HCT116 (cell line): ENCODE measurements around the gene DNAL4. TPM values are rescaled to one million over a fixed set of nuclear protein-coding genes. Genes with fewer than 3 reads are reported as not detected.

Source experiments
- ATAC-seq: fragments of 200-7000 bp; cut with Tn5 transposase; 2 replicates; pipeline ENCODE4 v1.9.1; 2020; ENCODE audit warnings: mild to moderate bottlenecking, moderate library complexity
- BruUV-seq: library from RNA; stranded (reverse); fragments of 400-500 nt; replicated peaks from 2 replicates; lab custom pipeline; 2021; lab: Mats Ljungman, UMichigan
- CTCF ChIA-PET: fragments of 300-600 bp; sonication (Branson Sonifier 250); formaldehyde crosslinking; loops from one replicate; lab custom pipeline; 2021; ENCODE audit warnings: antibody characterized with exemption; lab: Charles Lee
- POLR2A ChIA-PET: fragments of 300-600, 350-600 bp; sonication (Branson Sonifier 250); formaldehyde crosslinking; loops from one replicate; lab custom pipeline; 2021; ENCODE audit warnings: antibody characterized with exemption; lab: Charles Lee
- RAD21 ChIA-PET, 2 experiments: fragments of 300-600 bp; sonication (Branson Sonifier 250); formaldehyde crosslinking; loops; one replicate each; lab custom pipeline; 2023; ENCODE audit warnings: low total read pairs in 2 of 2; ENCODE audit not compliant: uncharacterized antibody in 2 of 2, unreplicated experiment in 2 of 2, low non-redundant PET in 1 of 2; lab: Charles Lee
- DNase-seq: peaks from one replicate; pipeline ENCODE4 v3.0.0-alpha.2; 2010; ENCODE audit warnings: low read depth, low spot score
- H2AFZ ChIP-seq: fragments of 200-600 bp; shearing (Covaris generic), sonication (generic); 2 replicates; pipeline ENCODE4 v1.6.1; 2017; ENCODE audit warnings: low read depth, mixed run types, mixed read lengths, antibody characterized with exemption, low read length; ENCODE audit not compliant: poor library complexity, severe bottlenecking
- H3K27ac ChIP-seq: 2 replicates; pipeline ENCODE4 v1.5.1; 2012; ENCODE audit warnings: low read depth, low read length
- H3K27me3 ChIP-seq: fragments of 200-600 bp; sonication (generic); 2 replicates; pipeline ENCODE4 v1.6.1; 2016; ENCODE audit warnings: mixed run types, low read length, mixed read lengths; ENCODE audit not compliant: insufficient read depth
- H3K36me3 ChIP-seq, 2 experiments: fragments of 200-500 bp in 1 of 2; fragments of 200-600 bp in 1 of 2; sonication (Bioruptor generic) in 1 of 2; sonication (generic) in 1 of 2; 2 replicates each; pipeline versions ENCODE4 v1.5.1 to v1.6.1; 2014 to 2016; ENCODE audit warnings: low read length in 2 of 2, inconsistent platforms in 1 of 2, mixed read lengths in 1 of 2, mixed run types in 1 of 2; ENCODE audit not compliant: insufficient read depth in 2 of 2, control insufficient read depth in 1 of 2
- H3K4me1 ChIP-seq, 2 experiments: fragments of 200-600 bp in 1 of 2; sonication (generic) in 1 of 2; 2 replicates each; pipeline versions ENCODE4 v1.5.1 to v1.6.1; 2012 to 2017; ENCODE audit warnings: low read length in 2 of 2, inconsistent platforms in 1 of 2, mild to moderate bottlenecking in 1 of 2, mixed read lengths in 1 of 2, mixed run types in 1 of 2, moderate library complexity in 1 of 2; ENCODE audit not compliant: insufficient read depth in 2 of 2, control insufficient read depth in 1 of 2
- H3K4me2 ChIP-seq: fragments of 200-600 bp; sonication (generic); 2 replicates; pipeline ENCODE4 v1.6.1; 2017; ENCODE audit warnings: mixed run types, low read length, mixed read lengths
- H3K4me3 ChIP-seq, 2 experiments: fragments of 200-600 bp in 1 of 2; sonication (generic) in 1 of 2; replicated peaks in 1 of 2; 2 replicates each; pipeline ENCODE4 v1.5.1; 2011 to 2016; ENCODE audit warnings: low read length in 2 of 2, control low read depth in 1 of 2, low read depth in 1 of 2, mild to moderate bottlenecking in 1 of 2, mixed read lengths in 1 of 2, mixed run types in 1 of 2
- H3K79me2 ChIP-seq: fragments of 200-600 bp; sonication (generic); 2 replicates; pipeline ENCODE4 v1.6.1; 2017; ENCODE audit warnings: mild to moderate bottlenecking, mixed run types, low read length, moderate library complexity, mixed read lengths; ENCODE audit not compliant: insufficient read depth
- H3K9ac ChIP-seq: fragments of 200-600 bp; sonication (generic); 2 replicates; pipeline ENCODE4 v1.6.1; 2016; ENCODE audit warnings: low read length, mixed read lengths
- H3K9me2 ChIP-seq: fragments of 200-600 bp; sonication (generic), shearing (Covaris generic); 2 replicates; pipeline ENCODE4 v1.6.1; 2017; ENCODE audit warnings: mixed run types, mild to moderate bottlenecking, moderate library complexity; ENCODE audit not compliant: insufficient read depth
- H3K9me3 ChIP-seq, 2 experiments: fragments of 200-500 bp in 1 of 2; fragments of 200-600 bp in 1 of 2; sonication (Bioruptor generic) in 1 of 2; sonication (generic) in 1 of 2; 2 replicates each; pipeline ENCODE4 v1.6.1; 2014 to 2017; ENCODE audit warnings: low read length in 2 of 2, mixed read lengths in 2 of 2, inconsistent platforms in 1 of 2, low read depth in 1 of 2, mild to moderate bottlenecking in 1 of 2, mixed run types in 1 of 2, moderate library complexity in 1 of 2; ENCODE audit not compliant: control insufficient read depth in 1 of 2, insufficient read depth in 1 of 2
- H4K20me1 ChIP-seq: fragments of 200-600 bp; sonication (generic), shearing (Covaris generic); 2 replicates; pipeline ENCODE4 v1.6.1; 2017; ENCODE audit warnings: mixed run types, mild to moderate bottlenecking, moderate library complexity; ENCODE audit not compliant: insufficient read depth
- CEBPB ChIP-seq: IDR thresholded peaks from 2 replicates; pipeline ENCODE4 v1.6.1; 2012; ENCODE audit warnings: low read depth
- EGR1 ChIP-seq: IDR thresholded peaks from 2 replicates; pipeline ENCODE4 v1.6.1; 2012; ENCODE audit warnings: low read depth
- ELF1 ChIP-seq: IDR thresholded peaks from 2 replicates; pipeline ENCODE4 v1.6.1; 2012; ENCODE audit warnings: low read depth, borderline replicate concordance
- EZH2phosphoT487 ChIP-seq: fragments of 200-600 bp; IDR thresholded peaks from 2 replicates; pipeline ENCODE4 v1.6.1; 2018; ENCODE audit warnings: antibody characterized with exemption, borderline replicate concordance
- MAX ChIP-seq: IDR thresholded peaks from 2 replicates; pipeline ENCODE4 v1.6.1; 2012
- POLR2A ChIP-seq: IDR thresholded peaks from 2 replicates; pipeline ENCODE4 v1.7.0; 2011; ENCODE audit warnings: borderline replicate concordance; ENCODE audit not compliant: insufficient read depth, insufficient read length; ENCODE audit errors: extremely low read depth
- POLR2AphosphoS5 ChIP-seq: IDR thresholded peaks from 2 replicates; pipeline ENCODE4 v1.6.1; 2011; ENCODE audit warnings: mild to moderate bottlenecking, low read depth, low read length, moderate library complexity
- RAD21 ChIP-seq: IDR thresholded peaks from 2 replicates; pipeline ENCODE4 v1.6.1; 2012; ENCODE audit warnings: low read depth, mild to moderate bottlenecking
- SIN3A ChIP-seq: IDR thresholded peaks from 2 replicates; pipeline ENCODE4 v1.6.1; 2012; ENCODE audit warnings: low read depth
- SP1 ChIP-seq: IDR thresholded peaks from 2 replicates; pipeline ENCODE4 v1.6.1; 2012; ENCODE audit warnings: low read depth
- SRF ChIP-seq: IDR thresholded peaks from 2 replicates; pipeline ENCODE4 v1.6.1; 2012; ENCODE audit warnings: low read depth
- YY1 ChIP-seq: IDR thresholded peaks from 2 replicates; pipeline ENCODE4 v1.6.1; 2011; ENCODE audit warnings: low read length, low read depth, moderate library complexity, mild to moderate bottlenecking; ENCODE audit not compliant: insufficient replicate concordance; ENCODE audit errors: extremely low read depth
- ZBTB33 ChIP-seq: IDR thresholded peaks from 2 replicates; pipeline ENCODE4 v1.6.1; 2011; ENCODE audit warnings: mild to moderate bottlenecking, low read length, moderate library complexity; ENCODE audit not compliant: insufficient replicate concordance; ENCODE audit errors: extremely low read depth
- intact Hi-C: fragments of 100-400 bp; cut with micrococcal nuclease; formaldehyde crosslinking; loops from 2 replicates; pipeline ENCODE4 v1.10.0; 2022
- total RNA-seq: library from RNA; stranded (reverse); gene quantifications from one replicate; pipeline ENCODE4 v1.2.1, GENCODE V29; 2021; ENCODE audit not compliant: unreplicated experiment

DNAL4 gene
- total RNA-seq, 1 experiment from 2014 or later: 18.3 TPM

DNA sequence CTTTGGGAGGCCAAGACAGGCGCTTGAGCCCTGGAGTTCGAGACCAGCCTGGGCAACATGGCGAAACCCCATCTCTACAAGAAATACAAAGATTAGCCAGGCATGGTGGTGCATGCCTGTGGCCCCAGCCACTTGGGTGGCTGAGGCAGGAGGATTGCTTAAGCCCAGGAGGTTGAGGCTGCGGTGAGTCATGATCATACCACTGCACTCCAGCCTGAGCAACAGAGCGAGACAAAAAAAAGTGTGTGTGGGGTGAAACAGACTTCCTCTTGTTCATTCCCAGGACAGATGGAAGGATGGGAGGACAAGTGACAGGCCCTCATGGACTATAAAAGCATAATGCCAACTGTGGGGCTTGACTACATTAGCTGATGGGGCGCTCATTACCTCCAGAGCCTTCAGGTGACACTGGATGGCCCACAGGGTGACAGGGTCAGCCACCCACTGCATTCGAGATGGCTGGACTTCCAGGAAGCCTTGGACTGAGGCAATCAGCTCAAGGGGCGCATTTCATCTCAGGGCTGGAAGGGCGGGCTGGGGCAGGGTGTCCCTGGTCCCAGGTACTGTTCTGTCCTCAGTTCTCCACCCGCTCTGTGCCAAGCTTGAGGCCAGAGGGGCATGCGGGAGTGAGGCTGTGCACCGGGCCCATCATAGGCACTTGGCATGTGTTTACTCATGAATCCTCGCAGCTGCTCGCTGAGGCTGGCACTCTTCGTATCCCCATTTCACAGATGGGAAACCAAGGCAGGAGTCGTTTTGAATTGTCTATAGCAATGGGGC lies 37.4 kb upstream of the DNAL4 start:
- H2AFZ ChIP-seq: no peak overlapping the region
- no peak for TF ChIP-seq EZH2phosphoT487
- TF ChIP-seq RAD21: no peak
- TF ChIP-seq ELF1: no peak
- TF ChIP-seq ZBTB33: no peak
- no peak for TF ChIP-seq EGR1
- TF ChIP-seq MAX: no peak
- TF ChIP-seq POLR2A: no peak
- peak; percentile 78; the same call in 1 of the 2 replicates for TF ChIP-seq CEBPB
- no peaks in the 10 kb centered on the region for H3K27me3 ChIP-seq
- ATAC-seq (peak; percentile 65), DNase-seq (no peak)
- no TSS peak for BruUV-seq
- H3K4me1 ChIP-seq: peaks cover 10 to 26% of the 10 kb centered on the region in 2 experiments
- no peak overlapping the region for H3K27ac ChIP-seq
- H3K9me3 ChIP-seq: no peaks in the 10 kb centered on the region
- ChIA-PET POLR2A (no interaction called here), RAD21 (no interaction called here), CTCF (no interaction called here)
- no peaks in the 10 kb centered on the region for H3K36me3 ChIP-seq
- intact Hi-C loops: no loop called here
- H3K4me2 ChIP-seq: peak overlapping the region; percentile 50
- no peak overlapping the region for H3K4me3 ChIP-seq
- no peaks in the 10 kb centered on the region for H3K79me2 ChIP-seq
- no peak overlapping the region for H3K9ac ChIP-seq
- H4K20me1 ChIP-seq: no peaks in the 10 kb centered on the region
- H3K9me2 ChIP-seq: no peaks in the 10 kb centered on the region

GRCh38 chr22:38830845-38831108 lies 36.8 kb upstream of the DNAL4 start:
- ChIA-PET CTCF (no interaction called here), RAD21 (no interaction called here), POLR2A (no interaction called here)
- Histone ChIP-seq H3K27ac (no peak overlapping the region), H3K79me2 (no peaks in the 10 kb centered on the region), H3K9me3 (no peaks in the 10 kb centered on the region), H3K4me2 (peak overlapping the region; percentile 50; the same call in 1 of the 2 replicates), H2AFZ (no peak overlapping the region), H4K20me1 (no peaks in the 10 kb centered on the region), H3K9me2 (no peaks in the 10 kb centered on the region), H3K4me3 (no peak overlapping the region), H3K36me3 (no peaks in the 10 kb centered on the region), H3K27me3 (no peaks in the 10 kb centered on the region), H3K9ac (no peak overlapping the region), H3K4me1 (peaks cover 9 to 20% of the 10 kb centered on the region in 2 experiments)
- TF ChIP-seq ZBTB33 (no peak), POLR2AphosphoS5 (no peak), SIN3A (no peak), SRF (no peak), YY1 (no peak), SP1 (no peak), ELF1 (no peak)
- intact Hi-C loops: no loop called here
- ATAC-seq (peak; percentile 10; the same call in 1 of the 2 replicates), DNase-seq (no peak)
- BruUV-seq: no TSS peak
